Psoas muscle (tissue), 8 donors: ENCODE results near the gene CSTPP1. TPM values are rescaled to one million over a fixed set of nuclear protein-coding genes. Genes with fewer than 3 reads are reported as not detected.
A peak's percentile ranks its signal among the peaks of the same experiment; 100 is the strongest.

Experiments
- ATAC-seq, 4 donors: fragments of 200-7000 bp; cut with Tn5 transposase; one replicate each; pipeline ENCODE4 v1.9.1; 2020; ENCODE audit warnings: moderate library complexity in 3 of 4, mild to moderate bottlenecking in 2 of 4
- DNase-seq, 2 donors: peaks; one replicate each; pipeline ENCODE4 v3.0.0-alpha.2; 2020
- H3K27ac ChIP-seq: fragments of 200-600 bp; one replicate; pipeline ENCODE4 v1.8.0; 2022
- H3K27me3 ChIP-seq, 3 donors: fragments of 200-600 bp in 1 of 3; one replicate each; pipeline versions ENCODE4 v1.6.1 to v1.8.0; 2013 to 2022; ENCODE audit warnings: low read length in 2 of 3, mild to moderate bottlenecking in 2 of 3, moderate library complexity in 1 of 3; ENCODE audit not compliant: insufficient read depth in 3 of 3
- H3K36me3 ChIP-seq, 2 donors: fragments of 200-600 bp in 1 of 2; one replicate each; pipeline versions ENCODE4 v1.6.1 to v1.8.0; 2013 to 2022; ENCODE audit warnings: low read depth in 1 of 2, mild to moderate bottlenecking in 1 of 2, moderate library complexity in 1 of 2; ENCODE audit not compliant: insufficient read depth in 1 of 2
- H3K4me1 ChIP-seq: fragments of 200-600 bp; one replicate; pipeline ENCODE4 v1.8.0; 2022
- H3K4me3 ChIP-seq: fragments of 200-600 bp; one replicate; pipeline ENCODE4 v1.8.0; 2022; ENCODE audit warnings: mild to moderate bottlenecking
- H3K9me3 ChIP-seq: fragments of 200-600 bp; one replicate; pipeline ENCODE4 v1.8.0; 2022
- WGBS, 3 donors: extraction: QIAGEN DNeasy Blood & Tissue Kit; methylation state at CpG; one replicate each; pipeline versions ENCODE4 v1.1.6 to v1.1.7; 2013; 5-methylcytosine and 5-hydroxymethylcytosine counted together
- intact Hi-C, 2 donors: fragments of 100-400 bp; cut with DNase I; formaldehyde crosslinking; loops; one replicate each; pipeline versions ENCODE4 v1.11.0 to v1.14.2; 2022
- polyA plus RNA-seq, 3 donors: library from polyadenylated mRNA; stranded (reverse); fragments of 200-250 nt; gene quantifications; one replicate each; pipeline ENCODE4 v1.2.3, GENCODE V29; 2013
- total RNA-seq, 4 donors: library from RNA; stranded (reverse); fragmentation: NEBNext Ultra II Directional in 2 of 4; extraction: Animal tissue kit (Norgen Biotek cat#: 25700) in 2 of 4; gene quantifications; one replicate each; pipeline versions ENCODE4 v1.2.1 to v1.2.4, GENCODE V29; 2021 to 2023
- TF ChIP-seq, protein P1 (sequence below): fragments of 200-600 bp; IDR thresholded peaks from one replicate; pipeline ENCODE4 v1.8.0; 2022; ENCODE audit warnings: antibody characterized with exemption
- donor health status: healthy with polysubstance abuse.
- donor health status: DM: no; HTN: no; CAD: no; lungs with moderate emphysema.
- donor health status: Bipolar disorder and iron deficiency.
- donor health status: healthy.
- donor health status: DM: yes; HTN: yes; CAD: no.
- donor health status: DM: no; HTN: no; CAD: no.
- donor health status: DM: no; HTN: no; CAD: no.
- donor health status: DM: yes; HTN: yes; CAD: no.

The CSTPP1 gene
- total and polyA plus RNA-seq, 7 donors, result 5.1 to 10.0 (median 6.9) TPM

GRCh38 chr11:46906609-46907041 is 29.9 kb upstream of the CSTPP1 start:
- TF ChIP-seq, protein P1, sequence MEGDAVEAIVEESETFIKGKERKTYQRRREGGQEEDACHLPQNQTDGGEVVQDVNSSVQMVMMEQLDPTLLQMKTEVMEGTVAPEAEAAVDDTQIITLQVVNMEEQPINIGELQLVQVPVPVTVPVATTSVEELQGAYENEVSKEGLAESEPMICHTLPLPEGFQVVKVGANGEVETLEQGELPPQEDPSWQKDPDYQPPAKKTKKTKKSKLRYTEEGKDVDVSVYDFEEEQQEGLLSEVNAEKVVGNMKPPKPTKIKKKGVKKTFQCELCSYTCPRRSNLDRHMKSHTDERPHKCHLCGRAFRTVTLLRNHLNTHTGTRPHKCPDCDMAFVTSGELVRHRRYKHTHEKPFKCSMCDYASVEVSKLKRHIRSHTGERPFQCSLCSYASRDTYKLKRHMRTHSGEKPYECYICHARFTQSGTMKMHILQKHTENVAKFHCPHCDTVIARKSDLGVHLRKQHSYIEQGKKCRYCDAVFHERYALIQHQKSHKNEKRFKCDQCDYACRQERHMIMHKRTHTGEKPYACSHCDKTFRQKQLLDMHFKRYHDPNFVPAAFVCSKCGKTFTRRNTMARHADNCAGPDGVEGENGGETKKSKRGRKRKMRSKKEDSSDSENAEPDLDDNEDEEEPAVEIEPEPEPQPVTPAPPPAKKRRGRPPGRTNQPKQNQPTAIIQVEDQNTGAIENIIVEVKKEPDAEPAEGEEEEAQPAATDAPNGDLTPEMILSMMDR, result no peak
- H3K4me1 ChIP-seq, result peaks cover 2% of the 10 kb centered on the region
- DNase-seq (no peak), ATAC-seq (no peak)
- no peaks in the 10 kb centered on the region for H3K9me3 ChIP-seq
- H3K4me3 ChIP-seq, result no peak overlapping the region
- no peak overlapping the region for H3K27ac ChIP-seq
- WGBS, 3 donors, result 41 to 46% (median 44%) methylated on average over 13 of the region's 13 CpGs
- no peaks in the 10 kb centered on the region for H3K36me3 ChIP-seq
- no peaks in the 10 kb centered on the region for H3K27me3 ChIP-seq
- intact Hi-C loops, result no loop called here

- Histone ChIP-seq H3K9me3 (no peaks in the 10 kb centered on the region), H3K4me3 (no peak overlapping the region), H3K4me1 (peaks cover 11% of the 10 kb centered on the region), H3K27me3 (no peaks in the 10 kb centered on the region), H3K27ac (no peak overlapping the region), H3K36me3 (no peaks in the 10 kb centered on the region)
- ATAC-seq (no peak), DNase-seq (no peak)
- intact Hi-C loops, result no loop called here
- 95 to 98% (median 98%) methylated on average over 4 of the region's 4 CpGs for WGBS, 3 donors
- TF ChIP-seq, protein P1, result no peak
Measured at GRCh38 chr11:46907606-46908005, 29.0 kb upstream of the CSTPP1 start.

DNA sequence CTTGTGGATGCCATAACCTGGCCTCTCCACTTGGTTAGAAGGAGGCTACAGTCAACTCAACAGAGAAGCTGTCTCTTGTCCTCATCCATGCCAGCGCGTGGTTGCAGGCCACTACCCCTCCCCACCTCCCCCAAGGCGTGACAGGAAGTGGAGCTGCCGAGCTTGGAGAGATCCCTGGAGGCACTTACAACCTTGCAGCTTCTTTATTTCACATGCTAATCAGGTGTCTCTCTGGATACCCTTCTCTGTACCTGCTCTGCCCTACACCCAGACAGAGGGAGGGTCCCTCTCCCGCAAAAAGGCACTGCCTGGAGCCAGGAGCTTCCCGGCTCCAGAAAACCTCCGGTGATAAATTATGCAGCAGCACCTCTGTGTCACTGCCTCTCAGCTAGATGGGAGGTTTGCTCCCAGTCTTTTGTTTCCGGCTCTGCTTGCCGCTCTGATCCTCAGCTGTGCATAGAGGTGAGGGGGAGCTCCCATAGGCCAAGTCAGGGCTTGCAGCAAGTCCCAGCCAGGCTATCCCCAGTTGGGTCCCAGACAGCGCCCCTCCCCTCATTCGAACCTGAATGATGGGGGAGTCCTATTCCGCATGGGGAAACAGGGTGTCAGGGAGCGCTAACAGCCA is 23.9 kb upstream of the CSTPP1 start:
- ATAC-seq (no peak), DNase-seq (no peak)
- TF ChIP-seq, protein P1, result no peak
- H3K9me3 ChIP-seq, result no peaks in the 10 kb centered on the region
- H3K27me3 ChIP-seq, result no peaks in the 10 kb centered on the region
- no peaks in the 10 kb centered on the region for H3K36me3 ChIP-seq
- intact Hi-C loops, result no loop called here
- no peak overlapping the region for H3K4me3 ChIP-seq
- no peak overlapping the region for H3K27ac ChIP-seq
- peaks cover 46% of the 10 kb centered on the region for H3K4me1 ChIP-seq
- 43 to 45% (median 45%) methylated on average over 13 of the region's 13 CpGs for WGBS, 3 donors

DNA sequence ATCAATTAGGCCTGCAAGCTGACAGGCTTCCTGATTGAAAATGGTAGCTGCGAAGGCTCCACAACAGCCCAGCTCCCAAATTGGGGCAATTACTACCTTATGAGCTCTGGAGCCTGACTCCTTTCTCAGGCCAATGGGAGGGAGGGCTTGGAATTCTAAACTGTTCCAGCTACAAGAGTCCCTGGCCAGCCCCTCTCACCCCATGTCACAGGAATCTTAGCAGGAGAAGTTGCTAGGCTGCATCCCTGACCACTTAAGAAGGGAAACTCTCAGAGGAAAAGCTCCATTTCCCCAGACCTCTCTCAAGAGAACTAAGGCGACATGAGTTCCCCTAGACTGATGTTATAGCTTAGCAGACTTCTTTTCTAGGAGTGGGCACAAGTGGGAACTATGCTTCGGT is 23.1 kb upstream of the CSTPP1 start:
- Histone ChIP-seq H3K4me1 (peaks cover 46% of the 10 kb centered on the region), H3K4me3 (no peak overlapping the region), H3K36me3 (no peaks in the 10 kb centered on the region), H3K9me3 (no peaks in the 10 kb centered on the region), H3K27me3 (no peaks in the 10 kb centered on the region), H3K27ac (peak overlapping the region; percentile 91)
- ATAC-seq (no peak), DNase-seq (no peak)
- intact Hi-C loops, result no loop called here
- TF ChIP-seq, protein P1, result no peak
- 65 to 81% (median 73%) methylated on average over 3 of the region's 3 CpGs for WGBS, 3 donors

- Histone ChIP-seq H3K36me3 (no peaks in the 10 kb centered on the region), H3K9me3 (no peaks in the 10 kb centered on the region), H3K4me1 (peaks cover 46% of the 10 kb centered on the region), H3K27me3 (no peaks in the 10 kb centered on the region), H3K4me3 (peak overlapping the region; percentile 14), H3K27ac (peak overlapping the region; percentile 91)
- TF ChIP-seq, protein P1, result no peak
- DNase-seq (peak; percentile 64 to 83), ATAC-seq (peak; percentile 82 to 85 (median 84))
- intact Hi-C loops, result no loop called here
- WGBS, 3 donors, result 21 to 31% (median 22%) methylated on average over 5 of the region's 5 CpGs
Measured at GRCh38 chr11:46914363-46914762, 22.2 kb upstream of the CSTPP1 start.
